Tibial nerve (tissue), 4 donors: ENCODE results near the gene XKR8. TPM values are rescaled to one million over a fixed set of nuclear protein-coding genes. Genes with fewer than 3 reads are reported as not detected.

Source experiments
- DNase-seq, 2 donors: peaks; one replicate each; pipeline ENCODE4 v3.0.0-alpha.2; 2019; ENCODE audit warnings: low spot score in 2 of 2
- H3K27ac ChIP-seq, 4 donors: fragments of 200-600 bp; sonication (generic) in 3 of 4; one replicate each; pipeline ENCODE4 v1.5.1; 2017 to 2019; ENCODE audit warnings: mild to moderate bottlenecking in 1 of 4
- H3K27me3 ChIP-seq, 2 donors: fragments of 200-600 bp; sonication (generic) in 1 of 2; one replicate each; pipeline versions ENCODE4 v1.5.1 to v1.6.0; 2017 to 2019
- H3K36me3 ChIP-seq, 3 donors: fragments of 200-600 bp; sonication (generic); one replicate each; pipeline ENCODE4 v1.5.1; 2018 to 2019
- H3K4me1 ChIP-seq, 4 donors: fragments of 200-600 bp; sonication (generic) in 3 of 4; one replicate each; pipeline ENCODE4 v1.5.1; 2017 to 2019
- H3K4me3 ChIP-seq, 4 donors: fragments of 200-600 bp; sonication (generic) in 3 of 4; one replicate each; pipeline ENCODE4 v1.5.1; 2017 to 2019; ENCODE audit warnings: mild to moderate bottlenecking in 1 of 4, moderate library complexity in 1 of 4
- H3K9me3 ChIP-seq, 4 donors: fragments of 200-600 bp; sonication (generic) in 3 of 4; one replicate each; pipeline ENCODE4 v1.5.1; 2017 to 2019
- EP300 ChIP-seq, 2 donors: sonication (generic); formaldehyde crosslinking; IDR thresholded peaks; one replicate each; pipeline ENCODE4 v1.6.1; 2017; ENCODE audit warnings: antibody characterized with exemption in 2 of 2, mild to moderate bottlenecking in 1 of 2
- POLR2A ChIP-seq, 2 donors: fragments of 450-650 bp; IDR thresholded peaks; one replicate each; pipeline ENCODE4 v1.6.1; 2017; ENCODE audit warnings: antibody characterized with exemption in 2 of 2, mild to moderate bottlenecking in 2 of 2, moderate library complexity in 2 of 2
- WGBS, 2 donors: methylation state at CpG; one replicate each; pipeline ENCODE4 v1.1.5; 2018; 5-methylcytosine and 5-hydroxymethylcytosine counted together
- total RNA-seq, 4 donors: library from RNA; depleted of rRNA; stranded (reverse); fragments of >200 nt; gene quantifications; one replicate each; pipeline ENCODE4 v1.1.0, GENCODE V29; 2016
- TF ChIP-seq, protein P1 (sequence below), 5 experiments: fragments of 200-600 bp in 3 of 5; fragments of 450-650 bp in 2 of 5; sonication (generic) in 3 of 5; IDR thresholded peaks; one replicate each; pipeline ENCODE4 v1.5.1; 2016 to 2019; ENCODE audit warnings: antibody characterized with exemption in 5 of 5, mild to moderate bottlenecking in 3 of 5, moderate library complexity in 2 of 5

XKR8 gene
- total RNA-seq, 4 donors from 2014 or later: 5.1 to 7.5 (median 7.3) TPM

DNA sequence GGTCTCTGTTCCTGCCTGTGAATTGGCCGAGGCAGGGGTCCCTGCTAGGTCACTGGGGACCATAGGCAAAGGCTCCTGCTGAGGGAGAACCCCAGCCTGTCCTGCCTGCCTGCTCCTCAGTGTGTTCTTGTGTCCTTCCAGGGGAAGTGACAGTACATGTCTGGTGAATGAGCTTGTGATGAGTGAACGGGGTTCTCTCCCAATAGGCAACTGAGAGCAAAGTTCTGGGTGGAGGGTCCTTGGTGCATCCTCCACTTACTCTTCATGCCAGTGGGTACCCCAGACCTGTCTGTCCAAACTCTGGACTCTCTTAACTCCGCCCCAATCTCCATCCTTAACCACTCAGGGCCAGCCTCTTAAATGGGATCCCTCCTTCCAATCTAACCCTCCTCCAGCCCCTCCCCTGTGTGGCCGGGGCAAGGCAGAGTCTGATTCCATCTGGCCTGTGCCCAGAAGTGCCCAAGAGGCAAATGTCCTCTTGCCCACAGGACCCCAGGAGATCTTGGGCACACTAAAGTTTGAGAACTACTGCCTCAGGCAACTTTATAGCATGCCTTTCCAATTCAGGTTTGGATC, 2.0 kb downstream of the XKR8 start:
- H3K36me3 ChIP-seq: peaks cover 0 to 37% (median 10%) of the 10 kb centered on the region in 3 donors
- 38 to 44% methylated on average over 4 of the region's 4 CpGs for WGBS, 2 donors
- H3K27me3 ChIP-seq: no peaks in the 10 kb centered on the region
- DNase-seq: no peak
- TF ChIP-seq, protein P1, sequence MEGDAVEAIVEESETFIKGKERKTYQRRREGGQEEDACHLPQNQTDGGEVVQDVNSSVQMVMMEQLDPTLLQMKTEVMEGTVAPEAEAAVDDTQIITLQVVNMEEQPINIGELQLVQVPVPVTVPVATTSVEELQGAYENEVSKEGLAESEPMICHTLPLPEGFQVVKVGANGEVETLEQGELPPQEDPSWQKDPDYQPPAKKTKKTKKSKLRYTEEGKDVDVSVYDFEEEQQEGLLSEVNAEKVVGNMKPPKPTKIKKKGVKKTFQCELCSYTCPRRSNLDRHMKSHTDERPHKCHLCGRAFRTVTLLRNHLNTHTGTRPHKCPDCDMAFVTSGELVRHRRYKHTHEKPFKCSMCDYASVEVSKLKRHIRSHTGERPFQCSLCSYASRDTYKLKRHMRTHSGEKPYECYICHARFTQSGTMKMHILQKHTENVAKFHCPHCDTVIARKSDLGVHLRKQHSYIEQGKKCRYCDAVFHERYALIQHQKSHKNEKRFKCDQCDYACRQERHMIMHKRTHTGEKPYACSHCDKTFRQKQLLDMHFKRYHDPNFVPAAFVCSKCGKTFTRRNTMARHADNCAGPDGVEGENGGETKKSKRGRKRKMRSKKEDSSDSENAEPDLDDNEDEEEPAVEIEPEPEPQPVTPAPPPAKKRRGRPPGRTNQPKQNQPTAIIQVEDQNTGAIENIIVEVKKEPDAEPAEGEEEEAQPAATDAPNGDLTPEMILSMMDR (IDR thresholded peaks at IDR 0.05): no peak
- TF ChIP-seq EP300 (IDR thresholded peaks at IDR 0.05): no peak
- no peak for TF ChIP-seq POLR2A (IDR thresholded peaks at IDR 0.05)
- peak overlapping the region in 3 of 4 donors; percentile 4 to 90 (median 88) for H3K27ac ChIP-seq
- no peak overlapping the region for H3K4me3 ChIP-seq
- peaks cover 0 to 31% (median 14%) of the 10 kb centered on the region in 4 donors for H3K4me1 ChIP-seq
- no peaks in the 10 kb centered on the region for H3K9me3 ChIP-seq

DNA sequence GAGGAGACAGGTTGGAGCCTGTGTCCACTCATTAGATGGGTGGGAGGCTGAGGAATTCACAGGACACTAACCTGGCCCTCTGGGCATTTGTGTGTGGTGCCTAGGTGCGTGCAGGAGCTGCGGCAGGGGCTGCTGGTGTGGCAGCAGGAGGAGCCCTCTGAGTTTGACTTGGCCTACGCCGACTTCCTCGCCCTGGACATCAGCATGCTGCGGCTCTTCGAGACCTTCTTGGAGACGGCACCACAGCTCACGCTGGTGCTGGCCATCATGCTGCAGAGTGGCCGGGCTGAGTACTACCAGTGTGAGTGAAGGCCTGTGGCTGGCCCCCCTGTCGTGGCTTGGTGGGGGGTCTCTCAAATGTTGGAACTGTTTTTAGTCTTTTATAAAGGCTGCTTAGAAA, 3.6 kb downstream of the XKR8 start:
- TF ChIP-seq POLR2A (IDR thresholded peaks at IDR 0.05) (no peak), EP300 (IDR thresholded peaks at IDR 0.05) (no peak)
- TF ChIP-seq, protein P1 (IDR thresholded peaks at IDR 0.05): no peak
- no peak for DNase-seq
- H3K4me1 ChIP-seq: peaks cover 0 to 31% (median 14%) of the 10 kb centered on the region in 4 donors
- H3K27me3 ChIP-seq: no peaks in the 10 kb centered on the region
- peaks cover 0 to 53% (median 10%) of the 10 kb centered on the region in 3 donors for H3K36me3 ChIP-seq
- 91 to 96% methylated on average over 9 to 11 of the region's 11 CpGs for WGBS, 2 donors
- no peak overlapping the region for H3K4me3 ChIP-seq
- H3K27ac ChIP-seq: no peak overlapping the region
- no peaks in the 10 kb centered on the region for H3K9me3 ChIP-seq

DNA sequence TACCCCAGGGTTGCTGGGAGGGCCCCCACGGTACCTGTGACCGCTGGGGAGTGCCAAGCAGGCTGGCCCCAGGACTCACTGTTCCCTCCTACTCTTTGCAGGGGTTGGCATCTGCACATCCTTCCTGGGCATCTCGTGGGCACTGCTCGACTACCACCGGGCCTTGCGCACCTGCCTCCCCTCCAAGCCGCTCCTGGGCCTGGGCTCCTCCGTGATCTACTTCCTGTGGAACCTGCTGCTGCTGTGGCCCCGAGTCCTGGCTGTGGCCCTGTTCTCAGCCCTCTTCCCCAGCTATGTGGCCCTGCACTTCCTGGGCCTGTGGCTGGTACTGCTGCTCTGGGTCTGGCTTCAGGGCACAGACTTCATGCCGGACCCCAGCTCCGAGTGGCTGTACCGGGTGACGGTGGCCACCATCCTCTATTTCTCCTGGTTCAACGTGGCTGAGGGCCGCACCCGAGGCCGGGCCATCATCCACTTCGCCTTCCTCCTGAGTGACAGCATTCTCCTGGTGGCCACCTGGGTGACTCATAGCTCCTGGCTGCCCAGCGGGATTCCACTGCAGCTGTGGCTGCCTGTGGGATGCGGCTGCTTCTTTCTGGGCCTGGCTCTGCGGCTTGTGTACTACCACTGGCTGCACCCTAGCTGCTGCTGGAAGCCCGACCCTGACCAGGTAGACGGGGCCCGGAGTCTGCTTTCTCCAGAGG, 6.8 kb downstream of the XKR8 start:
- peaks cover 0 to 61% (median 10%) of the 10 kb centered on the region in 3 donors for H3K36me3 ChIP-seq
- peaks cover 0 to 20% (median 2%) of the 10 kb centered on the region in 4 donors for H3K4me1 ChIP-seq
- no peak for DNase-seq
- H3K9me3 ChIP-seq: no peaks in the 10 kb centered on the region
- H3K27ac ChIP-seq: no peak overlapping the region
- TF ChIP-seq, protein P1 (IDR thresholded peaks at IDR 0.05): no peak
- TF ChIP-seq POLR2A (IDR thresholded peaks at IDR 0.05): no peak
- no peak for TF ChIP-seq EP300 (IDR thresholded peaks at IDR 0.05)
- H3K4me3 ChIP-seq: no peak overlapping the region
- H3K27me3 ChIP-seq: no peaks in the 10 kb centered on the region
- WGBS, 2 donors: 92 to 93% methylated on average over 21 of the region's 24 CpGs

- Histone ChIP-seq H3K27me3 (no peaks in the 10 kb centered on the region), H3K27ac (no peak overlapping the region), H3K4me3 (no peak overlapping the region), H3K4me1 (peaks cover 0 to 18% (median 3%) of the 10 kb centered on the region in 4 donors), H3K36me3 (peaks cover 0 to 62% (median 10%) of the 10 kb centered on the region in 3 donors), H3K9me3 (no peaks in the 10 kb centered on the region)
- TF ChIP-seq POLR2A (IDR thresholded peaks at IDR 0.05): no peak
- TF ChIP-seq, protein P1 (IDR thresholded peaks at IDR 0.05): no peak
- no peak for TF ChIP-seq EP300 (IDR thresholded peaks at IDR 0.05)
- DNase-seq: no peak
- 92 to 93% methylated on average over 12 of the region's 12 CpGs for WGBS, 2 donors
Measured at GRCh38 chr1:27967106-27967883, 7.5 kb downstream of the XKR8 start.
